Trophoblast cell (in vitro differentiated cells and primary cell): Measurements from ENCODE around the gene SLC37A1.
A peak's percentile ranks its signal among the peaks of the same experiment; 100 is the strongest.

Experiments
- DNase-seq, 2 donors: peaks; one replicate each; pipeline ENCODE4 v3.0.0-alpha.2; 2016
- H2AFZ ChIP-seq: 2 replicates; pipeline ENCODE4 v1.6.1; 2013; ENCODE audit warnings: low read length, moderate library complexity, mild to moderate bottlenecking; ENCODE audit not compliant: insufficient read depth, poor library complexity
- H2AK5ac ChIP-seq: 2 replicates; pipeline ENCODE4 v1.6.1; 2013; ENCODE audit warnings: mild to moderate bottlenecking, low read length
- H2BK120ac ChIP-seq: 2 replicates; pipeline ENCODE4 v1.6.1; 2013; ENCODE audit warnings: low read length, mild to moderate bottlenecking, moderate library complexity; ENCODE audit not compliant: insufficient read depth, poor library complexity
- H2BK12ac ChIP-seq: 2 replicates; pipeline ENCODE4 v1.6.1; 2013; ENCODE audit warnings: mild to moderate bottlenecking, low read length, moderate library complexity
- H2BK5ac ChIP-seq: 2 replicates; pipeline ENCODE4 v1.6.1; 2013; ENCODE audit warnings: low read length, low read depth, moderate library complexity, mild to moderate bottlenecking; ENCODE audit not compliant: poor library complexity
- H3K14ac ChIP-seq: 2 replicates; pipeline ENCODE4 v1.6.1; 2013; ENCODE audit warnings: mild to moderate bottlenecking, low read length
- H3K18ac ChIP-seq: 2 replicates; pipeline ENCODE4 v1.6.1; 2013; ENCODE audit warnings: mild to moderate bottlenecking, low read length
- H3K23ac ChIP-seq: 2 replicates; pipeline ENCODE4 v1.6.1; 2013; ENCODE audit warnings: low read length
- H3K27ac ChIP-seq: 2 replicates; pipeline ENCODE4 v1.5.1; 2013; ENCODE audit warnings: low read depth, mild to moderate bottlenecking, inconsistent platforms, low read length, moderate library complexity
- H3K27me3 ChIP-seq: 2 replicates; pipeline ENCODE4 v1.6.1; 2013; ENCODE audit warnings: inconsistent platforms, mild to moderate bottlenecking, low read length, moderate library complexity; ENCODE audit not compliant: insufficient read depth
- H3K36me3 ChIP-seq, 2 experiments: 1 replicate in 1 of 2; 2 replicates in 1 of 2; pipeline ENCODE4 v1.6.1; 2013; ENCODE audit warnings: low read length in 2 of 2, mild to moderate bottlenecking in 2 of 2, moderate library complexity in 1 of 2; ENCODE audit not compliant: insufficient read depth in 2 of 2, control insufficient read depth in 1 of 2
- H3K4ac ChIP-seq: 2 replicates; pipeline ENCODE4 v1.6.1; 2013; ENCODE audit warnings: low read depth, mild to moderate bottlenecking, low read length, moderate library complexity
- H3K4me1 ChIP-seq, 2 experiments: 1 replicate in 1 of 2; 2 replicates in 1 of 2; pipeline ENCODE4 v1.6.1; 2013; ENCODE audit warnings: low read length in 2 of 2, mild to moderate bottlenecking in 2 of 2, moderate library complexity in 1 of 2; ENCODE audit not compliant: insufficient read depth in 2 of 2, control insufficient read depth in 1 of 2
- H3K4me2 ChIP-seq: 2 replicates; pipeline ENCODE4 v1.6.1; 2013; ENCODE audit warnings: inconsistent platforms, mild to moderate bottlenecking, low read length, moderate library complexity
- H3K4me3 ChIP-seq: 2 replicates; pipeline ENCODE4 v1.5.1; 2013; ENCODE audit warnings: mild to moderate bottlenecking, low read depth, low read length, inconsistent platforms
- H3K79me1 ChIP-seq: one replicate; pipeline ENCODE4 v1.6.1; 2013; ENCODE audit warnings: low read length
- H3K79me2 ChIP-seq: 2 replicates; pipeline ENCODE4 v1.6.1; 2013; ENCODE audit warnings: low read length, mild to moderate bottlenecking; ENCODE audit not compliant: control insufficient read depth, insufficient read depth, poor library complexity
- H3K9ac ChIP-seq: 2 replicates; pipeline ENCODE4 v1.6.1; 2013; ENCODE audit warnings: mild to moderate bottlenecking, low read length
- H3K9me3 ChIP-seq: 2 replicates; pipeline ENCODE4 v1.6.1; 2013; ENCODE audit warnings: low read depth, mild to moderate bottlenecking, control low read depth, inconsistent platforms, low read length; ENCODE audit not compliant: insufficient read depth
- H4K12ac ChIP-seq: 2 replicates; pipeline ENCODE4 v1.6.1; 2013; ENCODE audit warnings: low read depth, mild to moderate bottlenecking, low read length, moderate library complexity
- H4K8ac ChIP-seq: 2 replicates; pipeline ENCODE4 v1.6.1; 2013; ENCODE audit warnings: low read depth, mild to moderate bottlenecking, low read length, moderate library complexity
- H4K91ac ChIP-seq: one replicate; pipeline ENCODE4 v1.6.1; 2013; ENCODE audit warnings: low read depth, mild to moderate bottlenecking, low read length, moderate library complexity
- WGBS: extraction: QIAGEN DNeasy Blood & Tissue Kit; methylation state at CpG from one replicate; pipeline ENCODE4 v1.1.7; 2013; ENCODE audit warnings: missing lambda C conversion rate; ENCODE audit not compliant: insufficient read length, insufficient coverage; ENCODE audit errors: extremely low coverage; 5-methylcytosine and 5-hydroxymethylcytosine counted together

The SLC37A1 gene

DNA sequence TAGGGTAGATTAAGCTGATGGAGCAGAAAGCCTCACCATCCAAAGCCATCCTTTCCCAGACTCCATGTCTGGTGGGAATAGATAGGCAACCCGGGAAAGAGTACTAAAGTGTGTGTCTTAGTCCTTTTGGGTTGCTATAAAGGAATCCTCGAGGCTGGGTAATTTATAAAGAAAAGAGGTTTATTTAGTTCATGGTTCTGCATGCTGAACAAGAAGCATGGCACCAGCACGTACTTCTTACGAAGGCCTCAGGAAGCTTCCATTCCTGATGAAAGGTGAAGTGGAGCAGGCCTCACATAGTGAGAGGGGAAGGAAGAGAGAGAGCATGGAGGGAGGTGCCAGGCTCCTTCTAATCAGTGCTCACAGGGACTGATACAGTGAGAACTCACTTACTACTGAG, 6.2 kb upstream of the SLC37A1 start:
- Histone ChIP-seq H3K4me1 (no peaks in the 10 kb centered on the region), H2AK5ac (no peak overlapping the region), H3K4ac (no peak overlapping the region), H3K9ac (no peak overlapping the region), H3K18ac (no peak overlapping the region), H2BK120ac (no peak overlapping the region), H3K9me3 (no peaks in the 10 kb centered on the region), H3K27ac (no peak overlapping the region), H4K8ac (no peak overlapping the region), H3K36me3 (no peaks in the 10 kb centered on the region), H3K14ac (no peak overlapping the region), H3K23ac (no peak overlapping the region), H3K4me2 (no peak overlapping the region), H2BK12ac (no peak overlapping the region), H3K27me3 (no peaks in the 10 kb centered on the region), H3K4me3 (no peak overlapping the region), H4K12ac (no peak overlapping the region), H4K91ac (no peak overlapping the region), H3K79me2 (no peaks in the 10 kb centered on the region), H2AFZ (no peak overlapping the region), H2BK5ac (no peak overlapping the region), H3K79me1 (no peaks in the 10 kb centered on the region)
- DNase-seq = no peak
- WGBS = no CpG with 5 or more reads among the region's 4 CpGs

DNA sequence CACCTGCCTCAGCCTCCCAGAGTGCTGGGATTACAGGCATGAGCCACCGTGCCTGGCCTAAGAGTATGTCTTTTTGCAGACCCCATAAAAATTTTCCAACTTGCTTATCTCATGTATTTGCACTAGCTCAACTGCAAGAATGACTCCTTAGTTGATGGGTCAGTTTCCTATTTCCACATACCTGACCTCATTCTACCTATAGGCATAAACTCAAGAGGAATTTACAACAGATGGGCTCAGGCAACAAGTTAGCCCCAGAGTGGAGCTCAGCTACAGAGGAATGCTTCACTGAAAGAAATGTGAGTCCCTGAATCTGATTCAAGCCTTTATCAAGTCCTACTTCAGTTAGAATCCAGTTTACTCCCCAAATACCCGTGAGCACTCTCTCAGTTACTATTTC, 5.3 kb upstream of the SLC37A1 start:
- Histone ChIP-seq H3K79me1 (peaks cover 5% of the 10 kb centered on the region), H3K9me3 (no peaks in the 10 kb centered on the region), H3K4ac (no peak overlapping the region), H3K4me3 (no peak overlapping the region), H3K79me2 (peaks cover 2% of the 10 kb centered on the region), H2BK5ac (no peak overlapping the region), H3K18ac (no peak overlapping the region), H3K36me3 (no peaks in the 10 kb centered on the region), H4K12ac (no peak overlapping the region), H3K23ac (no peak overlapping the region), H2BK120ac (no peak overlapping the region), H3K14ac (no peak overlapping the region), H3K4me2 (no peak overlapping the region), H4K91ac (no peak overlapping the region), H2AFZ (no peak overlapping the region), H3K27me3 (no peaks in the 10 kb centered on the region), H3K4me1 (peaks cover 3 to 4% of the 10 kb centered on the region in 2 experiments), H3K9ac (no peak overlapping the region), H4K8ac (no peak overlapping the region), H2BK12ac (no peak overlapping the region), H2AK5ac (no peak overlapping the region), H3K27ac (no peak overlapping the region)
- DNase-seq = peak in 1 of 2 donors; percentile 71
- no CpG with 5 or more reads among the region's 2 CpGs for WGBS

DNA sequence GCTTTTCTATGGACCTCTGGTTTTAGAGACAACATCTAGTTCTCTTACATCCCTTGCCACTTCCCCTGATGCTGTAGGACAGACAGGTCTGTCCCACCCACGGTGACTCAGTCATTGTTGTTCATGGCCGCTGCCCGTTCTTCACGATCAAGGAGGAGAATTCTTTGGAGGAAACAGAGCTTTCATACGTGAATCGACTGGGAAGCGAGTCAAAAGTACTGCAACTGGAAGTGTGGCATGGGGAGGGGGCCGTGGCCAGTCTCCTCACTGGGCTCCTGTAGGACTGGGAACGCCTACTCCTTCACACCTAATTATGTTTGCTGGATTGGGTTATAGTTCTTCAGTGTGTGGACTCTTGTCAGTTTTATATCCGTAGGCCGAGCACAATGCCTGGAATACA, 4.4 kb upstream of the SLC37A1 start:
- WGBS = no CpG with 5 or more reads among the region's 11 CpGs
- H2BK5ac ChIP-seq = no peak overlapping the region
- H4K12ac ChIP-seq = no peak overlapping the region
- no peak overlapping the region for H2AFZ ChIP-seq
- H3K4me3 ChIP-seq = no peak overlapping the region
- no peaks in the 10 kb centered on the region for H3K36me3 ChIP-seq
- no peak overlapping the region for H3K14ac ChIP-seq
- H3K27ac ChIP-seq = no peak overlapping the region
- no peak overlapping the region for H2BK12ac ChIP-seq
- no peak overlapping the region for H3K23ac ChIP-seq
- no peak overlapping the region for H3K18ac ChIP-seq
- no peak overlapping the region for H2BK120ac ChIP-seq
- H4K91ac ChIP-seq = no peak overlapping the region
- peak in 1 of 2 donors; percentile 28 for DNase-seq
- peaks cover 10% of the 10 kb centered on the region for H3K79me1 ChIP-seq
- no peaks in the 10 kb centered on the region for H3K9me3 ChIP-seq
- H3K27me3 ChIP-seq = no peaks in the 10 kb centered on the region
- peaks cover 4% of the 10 kb centered on the region in 2 experiments for H3K4me1 ChIP-seq
- no peak overlapping the region for H3K9ac ChIP-seq
- no peak overlapping the region for H4K8ac ChIP-seq
- peaks cover 4% of the 10 kb centered on the region for H3K79me2 ChIP-seq
- H3K4me2 ChIP-seq = no peak overlapping the region
- no peak overlapping the region for H2AK5ac ChIP-seq
- H3K4ac ChIP-seq = no peak overlapping the region

DNA sequence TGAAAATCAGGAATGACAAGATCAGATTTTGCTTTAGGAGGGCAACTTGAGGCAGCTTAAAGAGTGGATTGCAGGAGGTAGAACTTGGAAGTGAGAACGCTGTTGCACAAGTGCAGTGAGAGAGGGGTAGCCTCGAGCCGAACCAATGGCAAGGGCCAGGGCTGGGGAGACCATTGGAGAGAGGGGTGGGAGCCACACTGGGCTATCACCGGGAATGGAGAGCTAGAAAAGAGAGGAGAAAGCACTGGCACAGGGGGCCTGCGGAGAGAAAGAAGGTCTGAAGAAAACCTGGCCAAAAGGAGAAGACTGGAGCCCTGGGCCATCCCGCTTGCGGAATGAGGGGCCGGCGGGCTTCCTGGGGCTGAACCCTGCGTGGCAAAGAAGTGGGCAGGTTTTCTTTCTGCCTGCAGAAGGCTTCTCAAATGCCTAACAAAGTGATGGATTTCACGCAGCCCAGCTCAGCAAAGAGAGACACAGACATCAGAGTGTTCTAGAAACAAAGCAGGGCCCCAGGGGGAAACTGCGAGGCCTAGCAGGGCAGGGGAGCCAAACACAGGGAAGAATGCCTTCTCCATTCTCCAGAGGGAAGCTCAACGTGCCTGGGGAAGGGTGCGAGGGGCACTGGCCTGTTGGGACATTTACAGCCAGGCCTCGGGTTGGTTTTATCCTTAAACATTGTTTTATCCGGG, 1.2 kb upstream of the SLC37A1 start:
- no peak overlapping the region for H4K91ac ChIP-seq
- H2AK5ac ChIP-seq = no peak overlapping the region
- H3K36me3 ChIP-seq = no peaks in the 10 kb centered on the region
- no peak overlapping the region for H4K8ac ChIP-seq
- no peak overlapping the region for H2BK12ac ChIP-seq
- no peak overlapping the region for H3K4me3 ChIP-seq
- H3K27ac ChIP-seq = no peak overlapping the region
- no peaks in the 10 kb centered on the region for H3K27me3 ChIP-seq
- no CpG with 5 or more reads among the region's 16 CpGs for WGBS
- no peak overlapping the region for H3K14ac ChIP-seq
- no peak overlapping the region for H3K4ac ChIP-seq
- no peak overlapping the region for H2AFZ ChIP-seq
- H3K4me1 ChIP-seq = peaks cover 18 to 19% of the 10 kb centered on the region in 2 experiments
- no peak overlapping the region for H2BK5ac ChIP-seq
- H4K12ac ChIP-seq = no peak overlapping the region
- H3K18ac ChIP-seq = no peak overlapping the region
- H3K9ac ChIP-seq = no peak overlapping the region
- peaks cover 6% of the 10 kb centered on the region for H3K79me2 ChIP-seq
- H2BK120ac ChIP-seq = no peak overlapping the region
- H3K9me3 ChIP-seq = no peaks in the 10 kb centered on the region
- H3K23ac ChIP-seq = no peak overlapping the region
- no peak overlapping the region for H3K4me2 ChIP-seq
- DNase-seq = no peak
- peaks cover 21% of the 10 kb centered on the region for H3K79me1 ChIP-seq
